Gastroesophageal sphincter (tissue), 3 donors: ENCODE data around the gene XPNPEP2.

Experiments used
- CTCF ChIP-seq, 4 experiments: fragments of 200-600 bp in 2 of 4; fragments of 450-650 bp in 2 of 4; sonication (generic) in 1 of 4; IDR thresholded peaks; one replicate each; pipeline ENCODE4 v1.5.1; 2017 to 2019; ENCODE audit warnings: antibody characterized with exemption in 4 of 4, mild to moderate bottlenecking in 2 of 4, moderate library complexity in 2 of 4
- POLR2AphosphoS5 ChIP-seq: sonication (generic); formaldehyde crosslinking; IDR thresholded peaks from one replicate; pipeline ENCODE4 v1.6.1; 2017; ENCODE audit warnings: antibody characterized with exemption

DNA sequence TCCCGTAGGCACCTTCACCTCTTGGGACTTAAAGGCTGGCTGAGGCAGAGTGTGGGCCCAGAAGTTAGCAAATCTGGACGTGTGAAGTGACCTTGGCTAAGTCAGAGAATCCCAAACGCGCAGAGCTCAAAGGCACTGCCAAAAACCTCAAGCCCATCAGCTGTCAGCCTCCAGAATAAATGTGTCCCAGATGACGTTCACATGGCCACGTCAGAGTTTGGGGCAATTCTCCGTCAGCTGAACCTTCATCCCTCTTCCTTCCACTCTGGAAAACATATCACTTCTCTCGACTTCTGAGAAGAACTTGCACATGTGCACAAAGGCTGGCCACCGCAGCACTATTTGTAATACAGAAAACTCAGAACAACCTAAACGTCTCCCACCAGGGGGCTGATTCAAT lies 48.3 kb upstream of the XPNPEP2 start:
- TF ChIP-seq CTCF (IDR thresholded peaks at IDR 0.05): no peak
- no peak for TF ChIP-seq POLR2AphosphoS5
